BE2C (cell line): ENCODE measurements around the gene SLC2A6.
A peak's percentile ranks its signal among the peaks of the same experiment; 100 is the strongest.

Experiments
- DNase-seq: peaks from one replicate; pipeline ENCODE4 v3.0.0-alpha.2; 2020
- H3K27me3 ChIP-seq: fragments of 250-450 bp; sonication (Bioruptor Pico); 2 replicates; pipeline ENCODE4 v1.5.1; 2020; ENCODE audit warnings: mild to moderate bottlenecking
- H3K36me3 ChIP-seq: fragments of 250-450 bp; sonication (Bioruptor Pico); 2 replicates; pipeline ENCODE4 v1.5.1; 2020; ENCODE audit warnings: mild to moderate bottlenecking
- H3K4me1 ChIP-seq: fragments of 250-450 bp; sonication (Bioruptor Pico); 2 replicates; pipeline ENCODE4 v1.5.1; 2020
- H3K4me3 ChIP-seq: 2 replicates; pipeline ENCODE4 v1.5.1; 2011; ENCODE audit warnings: low read depth, low read length
- H3K9me3 ChIP-seq: fragments of 250-450 bp; sonication (Bioruptor Pico); 2 replicates; pipeline ENCODE4 v1.5.1; 2020
- TF ChIP-seq, protein P1 (sequence below): IDR thresholded peaks from 2 replicates; pipeline ENCODE4 v1.5.1; 2012; ENCODE audit warnings: mild to moderate bottlenecking, low read depth, low read length

The SLC2A6 gene

DNA sequence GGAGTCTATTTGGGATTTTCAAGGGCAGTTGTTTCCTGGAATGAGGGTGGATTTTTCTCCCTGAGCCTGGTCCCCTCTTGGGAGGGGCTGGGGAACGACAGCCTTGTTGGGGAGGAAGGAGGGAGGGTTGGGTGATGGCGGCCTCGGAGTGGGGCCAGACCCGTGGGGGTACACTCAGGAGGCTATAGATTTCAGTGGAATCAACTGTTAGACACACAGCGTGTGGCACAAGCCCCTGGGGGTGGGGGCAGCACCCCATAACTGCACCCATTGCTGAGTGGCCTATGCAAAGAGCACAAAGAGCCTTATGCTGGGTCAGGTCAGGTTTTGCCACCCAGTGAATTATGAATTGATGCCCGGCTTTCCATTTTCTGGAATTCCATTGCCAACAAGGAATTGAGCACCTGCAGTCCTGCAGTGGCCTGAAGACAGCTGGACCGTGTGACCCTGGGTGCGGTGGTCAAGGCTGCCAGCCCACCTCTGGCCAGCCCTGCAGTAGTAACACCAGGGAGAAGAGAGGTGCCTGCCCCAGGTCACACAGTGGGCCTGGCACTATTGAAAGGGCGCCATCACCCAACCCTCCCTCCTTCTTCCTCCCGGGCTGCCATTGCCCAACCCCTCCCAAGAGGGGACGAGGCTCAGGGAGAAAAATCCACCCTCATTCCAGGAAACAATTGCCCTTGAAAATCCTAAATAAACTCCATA, 37.5 kb upstream of the SLC2A6 start:
- no peak for DNase-seq
- Histone ChIP-seq H3K36me3 (no peaks in the 10 kb centered on the region), H3K4me1 (peaks cover 27% of the 10 kb centered on the region), H3K27me3 (no peaks in the 10 kb centered on the region), H3K9me3 (no peaks in the 10 kb centered on the region), H3K4me3 (no peak overlapping the region)
- TF ChIP-seq, protein P1, sequence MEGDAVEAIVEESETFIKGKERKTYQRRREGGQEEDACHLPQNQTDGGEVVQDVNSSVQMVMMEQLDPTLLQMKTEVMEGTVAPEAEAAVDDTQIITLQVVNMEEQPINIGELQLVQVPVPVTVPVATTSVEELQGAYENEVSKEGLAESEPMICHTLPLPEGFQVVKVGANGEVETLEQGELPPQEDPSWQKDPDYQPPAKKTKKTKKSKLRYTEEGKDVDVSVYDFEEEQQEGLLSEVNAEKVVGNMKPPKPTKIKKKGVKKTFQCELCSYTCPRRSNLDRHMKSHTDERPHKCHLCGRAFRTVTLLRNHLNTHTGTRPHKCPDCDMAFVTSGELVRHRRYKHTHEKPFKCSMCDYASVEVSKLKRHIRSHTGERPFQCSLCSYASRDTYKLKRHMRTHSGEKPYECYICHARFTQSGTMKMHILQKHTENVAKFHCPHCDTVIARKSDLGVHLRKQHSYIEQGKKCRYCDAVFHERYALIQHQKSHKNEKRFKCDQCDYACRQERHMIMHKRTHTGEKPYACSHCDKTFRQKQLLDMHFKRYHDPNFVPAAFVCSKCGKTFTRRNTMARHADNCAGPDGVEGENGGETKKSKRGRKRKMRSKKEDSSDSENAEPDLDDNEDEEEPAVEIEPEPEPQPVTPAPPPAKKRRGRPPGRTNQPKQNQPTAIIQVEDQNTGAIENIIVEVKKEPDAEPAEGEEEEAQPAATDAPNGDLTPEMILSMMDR = no peak

DNA sequence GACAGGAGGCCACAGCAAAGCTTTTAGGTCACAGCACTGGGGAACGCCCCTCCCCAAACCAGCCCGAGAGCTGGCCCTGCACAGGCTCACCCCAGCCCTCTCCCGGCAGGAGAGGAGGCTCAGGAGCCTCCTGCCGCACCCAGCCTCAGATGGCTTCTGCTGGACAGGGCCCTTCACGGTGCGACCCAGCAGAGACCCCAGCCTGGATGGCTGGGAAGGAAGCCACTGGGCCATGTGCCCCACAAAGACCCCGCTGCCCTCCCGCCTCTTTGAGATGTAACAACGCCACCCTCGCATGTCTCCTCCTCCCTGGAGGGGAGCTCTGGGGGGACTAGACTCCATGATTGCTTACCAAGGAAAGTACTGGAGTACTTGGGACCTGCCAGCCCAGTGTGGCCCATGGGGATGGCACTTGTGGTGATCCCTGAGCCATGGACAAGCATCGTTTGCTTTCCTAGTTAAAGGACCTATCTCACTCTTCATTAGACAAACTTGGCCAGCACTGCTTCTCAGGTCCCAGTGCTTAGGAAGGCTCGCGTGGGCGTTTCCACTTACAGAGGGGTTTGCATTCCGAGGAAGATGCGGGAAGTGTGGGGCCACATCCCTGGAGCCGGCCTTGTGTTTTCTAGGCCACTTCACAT, 36.8 kb upstream of the SLC2A6 start:
- Histone ChIP-seq H3K36me3 (no peaks in the 10 kb centered on the region), H3K4me3 (no peak overlapping the region), H3K27me3 (no peaks in the 10 kb centered on the region), H3K4me1 (peaks cover 24% of the 10 kb centered on the region), H3K9me3 (no peaks in the 10 kb centered on the region)
- DNase-seq = no peak
- TF ChIP-seq, protein P1 = no peak

DNA sequence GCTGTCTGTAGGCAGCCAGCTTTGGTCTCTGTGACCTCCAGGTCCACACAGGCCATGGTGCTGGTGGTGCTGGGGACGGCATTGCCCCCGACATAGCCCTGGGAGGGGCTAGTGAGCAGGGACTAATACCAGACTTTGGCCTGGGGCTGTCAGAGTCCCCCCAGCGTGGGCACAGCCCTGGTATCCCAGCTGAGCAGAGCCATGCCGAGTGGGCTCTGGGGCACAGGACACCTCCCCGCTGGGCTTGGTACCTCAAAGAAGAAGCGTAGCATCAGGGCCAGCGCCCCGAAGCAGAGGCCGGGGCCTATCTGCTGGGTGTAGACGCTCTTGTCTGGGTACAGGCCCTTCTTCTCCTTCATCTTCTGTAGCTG, 36.3 kb upstream of the SLC2A6 start:
- no peaks in the 10 kb centered on the region for H3K9me3 ChIP-seq
- H3K36me3 ChIP-seq = no peaks in the 10 kb centered on the region
- H3K4me1 ChIP-seq = peaks cover 24% of the 10 kb centered on the region
- H3K27me3 ChIP-seq = no peaks in the 10 kb centered on the region
- H3K4me3 ChIP-seq = no peak overlapping the region
- no peak for DNase-seq
- TF ChIP-seq, protein P1 = no peak

DNA sequence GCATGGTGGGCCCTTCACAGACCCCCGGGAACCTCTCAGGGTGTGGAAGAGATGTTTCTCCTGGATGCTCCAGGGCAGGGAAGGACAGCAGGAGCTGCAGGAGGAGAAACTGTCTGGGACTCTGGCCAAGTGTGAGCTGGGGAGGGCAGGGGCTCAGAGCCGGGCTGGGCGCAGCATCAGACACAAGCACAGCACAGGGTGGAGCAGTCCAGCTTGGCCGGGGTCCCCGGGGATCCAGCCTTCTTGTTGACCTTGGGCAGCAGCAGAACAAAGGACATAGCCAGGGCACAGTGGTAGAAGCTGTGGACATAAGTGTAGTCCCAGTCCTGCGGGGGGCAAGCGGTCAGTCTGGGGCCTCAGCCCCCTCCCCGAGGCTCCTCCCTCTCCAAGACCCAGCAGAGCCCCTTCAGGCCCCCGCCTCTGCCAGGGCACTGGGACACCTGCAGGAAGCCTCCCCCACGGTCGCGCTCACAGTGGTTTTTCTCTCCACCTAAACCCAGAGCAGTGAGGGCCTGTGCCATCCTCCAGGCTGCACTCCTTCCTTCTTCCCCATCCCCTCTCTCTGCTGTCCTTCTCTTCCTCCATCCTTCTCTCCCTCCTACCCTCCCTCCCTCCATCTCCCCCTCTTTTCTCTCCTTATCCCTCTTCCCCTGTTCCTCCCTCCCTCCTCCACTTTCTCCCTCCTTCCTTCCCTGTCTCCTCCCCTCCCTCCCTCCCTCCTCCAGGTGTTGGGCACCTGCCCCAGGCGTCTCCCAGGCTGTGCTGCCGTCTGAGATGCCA, 35.8 kb upstream of the SLC2A6 start:
- peak; percentile 83 for DNase-seq
- Histone ChIP-seq H3K4me1 (peaks cover 28% of the 10 kb centered on the region), H3K9me3 (no peaks in the 10 kb centered on the region), H3K4me3 (peak overlapping the region; percentile 9), H3K36me3 (no peaks in the 10 kb centered on the region), H3K27me3 (no peaks in the 10 kb centered on the region)
- TF ChIP-seq, protein P1 = no peak

DNA sequence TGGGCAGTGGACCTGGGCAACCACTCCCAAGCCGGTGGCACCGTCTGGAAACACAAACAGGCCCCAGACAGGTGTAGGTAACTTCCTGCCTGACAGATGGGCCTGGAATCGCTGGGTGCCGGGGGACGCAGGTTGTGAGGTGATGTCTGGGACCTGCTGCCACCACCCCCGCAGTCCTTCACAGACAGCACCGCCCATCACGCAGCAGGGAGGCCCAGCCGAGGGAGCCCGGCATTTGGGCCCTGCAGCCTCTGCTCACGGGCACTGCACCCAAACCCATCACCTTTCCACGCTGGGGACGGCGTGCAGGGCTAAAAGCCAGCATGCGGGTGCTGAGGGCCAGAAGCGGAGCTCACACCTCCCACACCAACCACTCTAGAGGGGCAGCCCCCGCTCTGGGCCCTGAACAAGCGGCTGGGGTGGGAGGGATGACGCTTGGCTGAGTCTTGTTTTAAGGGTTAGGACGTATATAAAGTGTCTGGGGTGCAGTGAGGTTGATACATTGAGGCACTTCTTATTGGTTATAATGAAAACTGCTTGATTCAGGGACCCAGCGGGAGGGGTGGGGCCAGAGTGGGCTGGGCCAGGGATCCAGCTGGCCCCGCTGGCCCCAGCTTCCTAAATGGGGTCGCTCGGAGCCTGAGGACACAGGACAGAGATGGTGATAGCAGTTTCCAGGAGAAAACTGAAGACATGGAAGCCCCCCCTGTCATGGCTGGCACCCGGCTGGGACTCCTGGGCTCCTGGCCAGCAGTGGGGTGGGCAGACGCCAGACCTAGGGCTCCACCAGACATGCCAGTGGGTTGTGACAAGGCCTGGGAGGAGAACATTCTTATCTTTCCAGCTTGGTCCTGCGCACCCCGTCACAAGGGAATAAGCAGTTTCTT, 34.6 kb upstream of the SLC2A6 start:
- peak; percentile 87 for DNase-seq
- TF ChIP-seq, protein P1 = no peak
- Histone ChIP-seq H3K9me3 (no peaks in the 10 kb centered on the region), H3K27me3 (no peaks in the 10 kb centered on the region), H3K4me1 (peaks cover 36% of the 10 kb centered on the region), H3K4me3 (peak overlapping the region; percentile 23), H3K36me3 (no peaks in the 10 kb centered on the region)
